NCI-H2107 treated with DMSO at 0.1 percent for 48 hours (cell line): ENCODE measurements around the gene SPEF2.
A peak's percentile ranks its signal among the peaks of the same experiment; 100 is the strongest.

ENCODE experiments used
- DNase-seq: peaks from one replicate; lab custom pipeline; 2025; ENCODE audit not compliant: unreplicated experiment; lab: John Stamatoyannopoulos, UW

Gene SPEF2

GRCh38 chr5:35617435-35618303 lies at the start of gene SPEF2:
Gene SPEF2, plus strand, starts transcription at chr5:35617863. Its CDS starts 135 bp downstream, at chr5:35617998.
- DNase-seq: peak; percentile 18

- DNase-seq: no peak
These were observed 42.1 kb upstream of the SPEF2 start for GRCh38 chr5:35575578-35575977.

GRCh38 chr5:35587419-35587818 lies 30.2 kb upstream of the SPEF2 start:
- no peak for DNase-seq

- no peak for DNase-seq
These were observed 24.3 kb upstream of the SPEF2 start for GRCh38 chr5:35593338-35593737.

GRCh38 chr5:35598707-35599370 lies 18.8 kb upstream of the SPEF2 start:
- DNase-seq: no peak

GRCh38 chr5:35600591-35600990 lies 17.1 kb upstream of the SPEF2 start:
- no peak for DNase-seq

- no peak for DNase-seq
These were observed 8.5 kb upstream of the SPEF2 start for GRCh38 chr5:35608881-35609779.

GRCh38 chr5:35617060-35617434 lies 616 bp upstream of the SPEF2 start:
- no peak for DNase-seq

- no peak for DNase-seq
These were observed 607 bp downstream of the SPEF2 start for GRCh38 chr5:35618304-35618636.

GRCh38 chr5:35618781-35619180 lies 1.1 kb downstream of the SPEF2 start:
- no peak for DNase-seq

- no peak for DNase-seq
These were observed 5.3 kb downstream of the SPEF2 start for GRCh38 chr5:35622974-35623373.

- DNase-seq: no peak
These were observed 6.3 kb downstream of the SPEF2 start for GRCh38 chr5:35623991-35624390.

- no peak for DNase-seq
These were observed 8.4 kb downstream of the SPEF2 start for GRCh38 chr5:35626108-35626507.

GRCh38 chr5:35626553-35626952 lies 8.9 kb downstream of the SPEF2 start:
- DNase-seq: no peak

GRCh38 chr5:35634326-35634725 lies 16.7 kb downstream of the SPEF2 start:
- no peak for DNase-seq

GRCh38 chr5:35640623-35641022 lies 23.0 kb downstream of the SPEF2 start:
- no peak for DNase-seq

GRCh38 chr5:35644543-35644942 lies 26.9 kb downstream of the SPEF2 start:
- DNase-seq: no peak

- no peak for DNase-seq
These were observed 29.5 kb downstream of the SPEF2 start for GRCh38 chr5:35647128-35647527.

GRCh38 chr5:35647712-35648111 lies 30.0 kb downstream of the SPEF2 start:
- DNase-seq: no peak

GRCh38 chr5:35651002-35651756 lies 33.5 kb downstream of the SPEF2 start:
- DNase-seq: no peak

GRCh38 chr5:35656721-35657120 lies 39.1 kb downstream of the SPEF2 start:
- DNase-seq: no peak
